Endothelial cell of umbilical vein (primary cell): ENCODE measurements around the gene C21orf58. TPM values are rescaled to one million over a fixed set of nuclear protein-coding genes. Genes with fewer than 3 reads are reported as not detected.

Experiments
- BruUV-seq: library from RNA; stranded (reverse); fragments of 400-500 nt; replicated peaks from 2 replicates; lab custom pipeline; 2021; lab: Mats Ljungman, UMichigan
- CTCF ChIA-PET: fragments of 300-600, 350-600 bp; sonication (Branson Sonifier 250); formaldehyde crosslinking; loops from one replicate; lab custom pipeline; 2021; ENCODE audit warnings: antibody characterized with exemption, inconsistent platforms; lab: Charles Lee
- POLR2A ChIA-PET: fragments of 300-600, 350-600 bp; sonication (Branson Sonifier 250); formaldehyde crosslinking; loops from one replicate; lab custom pipeline; 2021; ENCODE audit warnings: antibody characterized with exemption, inconsistent platforms; lab: Charles Lee
- DNase-seq: peaks from one replicate; pipeline ENCODE4 v3.0.0-alpha.2; 2011; ENCODE audit warnings: low read depth, low spot score
- FAIRE-seq: peaks from 2 replicates; lab custom pipeline; 2011; peaks lifted over from hg19 to GRCh38; lab: Jason Lieb, UNC
- H2AFZ ChIP-seq: 2 replicates; pipeline ENCODE4 v1.6.0; 2012; ENCODE audit warnings: low read depth, low read length, control low read depth, inconsistent platforms
- H3K27ac ChIP-seq: 2 replicates; pipeline ENCODE4 v1.5.1; 2011; ENCODE audit warnings: low read depth, mild to moderate bottlenecking, control low read depth, low read length, moderate library complexity; ENCODE audit not compliant: insufficient read depth
- H3K27me3 ChIP-seq, 2 experiments: 2 replicates each; pipeline versions ENCODE4 v1.6.0 to v1.6.1; 2011; ENCODE audit warnings: low read length in 2 of 2, mixed read lengths in 1 of 2; ENCODE audit not compliant: control insufficient read depth in 2 of 2, insufficient read depth in 2 of 2
- H3K36me3 ChIP-seq, 2 experiments: 2 replicates in 1 of 2; 3 replicates in 1 of 2; pipeline ENCODE4 v1.5.1; 2011; ENCODE audit warnings: low read length in 2 of 2, mild to moderate bottlenecking in 1 of 2, moderate library complexity in 1 of 2; ENCODE audit not compliant: control insufficient read depth in 2 of 2, insufficient read depth in 2 of 2; ENCODE audit errors: extremely low read depth in 1 of 2
- H3K4me1 ChIP-seq: 3 replicates; pipeline ENCODE4 v1.5.1; 2011; ENCODE audit warnings: mild to moderate bottlenecking, low read length; ENCODE audit not compliant: control insufficient read depth, insufficient read depth; ENCODE audit errors: extremely low read depth
- H3K4me2 ChIP-seq: 2 replicates; pipeline ENCODE4 v1.6.1; 2011; ENCODE audit warnings: low read length, control low read depth, mixed read lengths; ENCODE audit not compliant: insufficient read depth
- H3K4me3 ChIP-seq, 3 experiments: fragments of 200-600 bp in 1 of 3; sonication (generic), shearing (Covaris generic) in 1 of 3; replicated peaks in 1 of 3; 2 replicates each; pipeline ENCODE4 v1.5.1; 2011 to 2016; ENCODE audit warnings: control low read depth in 3 of 3, low read length in 3 of 3, mild to moderate bottlenecking in 2 of 3, inconsistent platforms in 1 of 3, low read depth in 1 of 3, moderate library complexity in 1 of 3; ENCODE audit not compliant: insufficient read depth in 1 of 3
- H3K79me2 ChIP-seq: 2 replicates; pipeline ENCODE4 v1.6.0; 2012; ENCODE audit warnings: low read length, inconsistent platforms; ENCODE audit not compliant: control insufficient read depth, insufficient read depth
- H3K9ac ChIP-seq: replicated peaks from 2 replicates; pipeline ENCODE3; 2011; ENCODE audit warnings: low read length, control low read depth; ENCODE audit not compliant: insufficient read depth; ENCODE audit errors: extremely low read depth
- H3K9me1 ChIP-seq: replicated peaks from 3 replicates; pipeline ENCODE4 v1.6.0; 2011; ENCODE audit warnings: mild to moderate bottlenecking, low read length; ENCODE audit not compliant: control insufficient read depth, insufficient read depth; ENCODE audit errors: extremely low read depth
- H3K9me3 ChIP-seq: replicated peaks from 2 replicates; pipeline ENCODE4 v1.5.1; 2012; ENCODE audit warnings: low read length, inconsistent platforms; ENCODE audit not compliant: control insufficient read depth, insufficient read depth
- H4K20me1 ChIP-seq: replicated peaks from 2 replicates; pipeline ENCODE3; 2011; ENCODE audit warnings: mild to moderate bottlenecking, low read length; ENCODE audit not compliant: control insufficient read depth, insufficient read depth; ENCODE audit errors: extremely low read depth
- CTCF ChIP-seq, 2 donors: IDR thresholded peaks; 1 replicate in 1 of 2; 2 replicates in 1 of 2; pipeline ENCODE4 v1.5.1; 2011; ENCODE audit warnings: low read length in 2 of 2, mild to moderate bottlenecking in 2 of 2, moderate library complexity in 2 of 2, control low read depth in 1 of 2, inconsistent platforms in 1 of 2, low read depth in 1 of 2; ENCODE audit not compliant: insufficient read depth in 1 of 2; ENCODE audit errors: extremely low read depth in 1 of 2
- GATA2 ChIP-seq: IDR thresholded peaks from 2 replicates; pipeline ENCODE4 v1.7.0; 2011; ENCODE audit warnings: low read depth, mild to moderate bottlenecking, moderate library complexity, mixed read lengths, low read length; ENCODE audit not compliant: insufficient read length, insufficient read depth
- MAX ChIP-seq: IDR thresholded peaks from 2 replicates; pipeline ENCODE4 v1.6.1; 2011; ENCODE audit not compliant: insufficient read depth, insufficient read length
- dilution Hi-C: fragments of 300-500 bp; cut with MboI; formaldehyde crosslinking; loops from one replicate; pipeline ENCODE4 v1.15.0; 2019; ENCODE audit warnings: low sequenced_read_pairs; ENCODE audit not compliant: extremely low pct_ligation_motif_present
- intact Hi-C: fragments of 100-400 bp; cut with micrococcal nuclease; formaldehyde crosslinking; loops from one replicate; pipeline ENCODE4 v1.10.0; 2022
- polyA plus RNA-seq, 4 experiments: library from polyadenylated mRNA; depleted of rRNA in 3 of 4; stranded (reverse) in 3 of 4; unstranded in 1 of 4; fragments of >200 nt; gene quantifications; 2 replicates each; pipeline versions ENCODE4 v1.2.1 to v1.2.3, GENCODE V29; 2011 to 2012; ENCODE audit warnings: missing spikeins in 1 of 4
- total RNA-seq: library from RNA; stranded (reverse); gene quantifications from 2 replicates; pipeline ENCODE4 v1.2.3, GENCODE V29; 2021

Gene C21orf58
- total and polyA plus RNA-seq, 2 donors (not counting 3 experiments of a cell fraction or from before 2014, with no cell fraction given): 6.0 to 24.3 TPM

DNA sequence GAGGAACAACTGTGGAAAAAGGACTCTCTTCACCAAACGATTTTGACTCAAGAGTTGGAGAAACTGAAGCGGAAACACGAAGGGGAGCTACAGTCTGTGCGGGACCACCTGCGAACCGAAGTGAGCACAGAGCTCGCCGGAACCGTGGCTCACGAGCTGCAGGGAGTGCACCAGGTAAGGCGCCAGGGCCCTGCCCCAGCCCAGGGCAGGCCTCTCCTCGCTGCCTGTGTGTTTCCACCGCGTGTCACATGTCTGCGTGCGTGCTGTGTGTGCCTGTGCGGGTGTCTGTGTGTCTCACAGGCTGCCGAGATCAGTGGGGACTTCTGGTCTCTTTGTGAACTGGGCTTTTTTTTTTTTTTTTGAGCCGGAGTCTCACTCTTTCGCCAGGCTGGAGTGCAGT, 43.3 kb upstream of the C21orf58 start:
- POLR2A ChIA-PET: no interaction called here

More for the DNA sequence above, 43.3 kb upstream of the C21orf58 start:
- no peaks in the 10 kb centered on the region for H3K27me3 ChIP-seq
- H3K27ac ChIP-seq: no peak overlapping the region
- H3K4me1 ChIP-seq: no peaks in the 10 kb centered on the region
- H2AFZ ChIP-seq: no peak overlapping the region
- intact Hi-C loops (no loop called here), dilution Hi-C loops (no loop called here)
- no peak overlapping the region for H3K9ac ChIP-seq
- no peaks in the 10 kb centered on the region for H3K9me3 ChIP-seq
- H3K4me2 ChIP-seq: no peak overlapping the region
- no TSS peak for BruUV-seq
- H3K36me3 ChIP-seq: peaks cover 4 to 17% of the 10 kb centered on the region in 2 experiments
- DNase-seq (no peak), FAIRE-seq (no peak)
- H3K4me3 ChIP-seq: no peak overlapping the region
- peaks cover 5% of the 10 kb centered on the region for H3K79me2 ChIP-seq
- no peak for TF ChIP-seq GATA2
- TF ChIP-seq MAX: no peak
- no peak for TF ChIP-seq CTCF (IDR thresholded peaks at IDR 0.05; ENCODE audit: extremely low read depth in 1 of 2, insufficient read depth in 1 of 2, low read depth in 1 of 2, low read length in 2 of 2)
- CTCF ChIA-PET: no interaction called here
- no peaks in the 10 kb centered on the region for H4K20me1 ChIP-seq
- H3K9me1 ChIP-seq: no peaks in the 10 kb centered on the region
